Mesenchymal stem cell (in vitro differentiated cells and primary cell): ENCODE results near the gene ZNF362. TPM values are rescaled to one million over a fixed set of nuclear protein-coding genes. Genes with fewer than 3 reads are reported as not detected.

Experiments
- DNase-seq: peaks from one replicate; pipeline ENCODE4 v3.0.0-alpha.2; 2013
- H2AFZ ChIP-seq: one replicate; pipeline ENCODE4 v1.6.1; 2013; ENCODE audit warnings: low read depth, mild to moderate bottlenecking, control low read depth, inconsistent platforms, low read length, moderate library complexity
- H2AK5ac ChIP-seq: 2 replicates; pipeline ENCODE4 v1.6.1; 2013; ENCODE audit warnings: low read length, moderate library complexity, mild to moderate bottlenecking, inconsistent platforms; ENCODE audit not compliant: severe bottlenecking
- H2BK120ac ChIP-seq: one replicate; pipeline ENCODE4 v1.6.1; 2013; ENCODE audit warnings: low read depth, mild to moderate bottlenecking, inconsistent platforms, low read length, moderate library complexity
- H2BK12ac ChIP-seq, 2 experiments: one replicate each; pipeline ENCODE4 v1.6.1; 2013; ENCODE audit warnings: inconsistent platforms in 2 of 2, low read length in 2 of 2, mild to moderate bottlenecking in 2 of 2, moderate library complexity in 2 of 2, control low read depth in 1 of 2
- H2BK15ac ChIP-seq: one replicate; pipeline ENCODE4 v1.6.1; 2013; ENCODE audit warnings: mild to moderate bottlenecking, low read depth, inconsistent platforms; ENCODE audit not compliant: poor library complexity, severe bottlenecking
- H2BK5ac ChIP-seq: 2 replicates; pipeline ENCODE4 v1.6.1; 2013; ENCODE audit warnings: low read depth, mild to moderate bottlenecking, low read length, control low read depth, inconsistent platforms; ENCODE audit not compliant: poor library complexity, severe bottlenecking
- H3K14ac ChIP-seq, 2 experiments: one replicate each; pipeline ENCODE4 v1.6.1; 2013; ENCODE audit warnings: inconsistent platforms in 2 of 2, low read length in 2 of 2, control low read depth in 1 of 2, mild to moderate bottlenecking in 1 of 2, moderate library complexity in 1 of 2
- H3K18ac ChIP-seq, 2 experiments: one replicate each; pipeline ENCODE4 v1.6.1; 2013; ENCODE audit warnings: inconsistent platforms in 2 of 2, low read length in 2 of 2, control low read depth in 1 of 2, low read depth in 1 of 2, mild to moderate bottlenecking in 1 of 2
- H3K23ac ChIP-seq, 2 experiments: one replicate each; pipeline ENCODE4 v1.6.1; 2013; ENCODE audit warnings: inconsistent platforms in 2 of 2, low read length in 2 of 2, mild to moderate bottlenecking in 2 of 2, moderate library complexity in 2 of 2, control low read depth in 1 of 2
- H3K27ac ChIP-seq: 2 replicates; pipeline ENCODE4 v1.5.1; 2013; ENCODE audit warnings: mild to moderate bottlenecking, moderate library complexity, low read length, control low read depth, inconsistent platforms; ENCODE audit not compliant: poor library complexity, severe bottlenecking
- H3K27me3 ChIP-seq, 2 experiments: 2 replicates each; pipeline versions ENCODE4 v1.6.1 to v1.7.0; 2013; ENCODE audit warnings: low read length in 2 of 2, mild to moderate bottlenecking in 2 of 2, moderate library complexity in 2 of 2, control low read depth in 1 of 2, inconsistent platforms in 1 of 2; ENCODE audit not compliant: control insufficient read depth in 1 of 2, insufficient read depth in 1 of 2
- H3K36me3 ChIP-seq, 2 experiments: 2 replicates each; pipeline versions ENCODE4 v1.6.1 to v1.7.0; 2013; ENCODE audit warnings: low read length in 2 of 2, control low read depth in 1 of 2, inconsistent platforms in 1 of 2, low read depth in 1 of 2, mild to moderate bottlenecking in 1 of 2; ENCODE audit not compliant: insufficient read depth in 2 of 2, control insufficient read depth in 1 of 2
- H3K4ac ChIP-seq, 2 experiments: one replicate each; pipeline ENCODE4 v1.6.1; 2013; ENCODE audit warnings: inconsistent platforms in 2 of 2, low read length in 2 of 2, mild to moderate bottlenecking in 2 of 2, moderate library complexity in 2 of 2, control low read depth in 1 of 2, low read depth in 1 of 2
- H3K4me1 ChIP-seq: 2 replicates; pipeline ENCODE4 v1.6.1; 2013; ENCODE audit warnings: low read depth, low read length, control low read depth; ENCODE audit not compliant: control insufficient read depth, insufficient read depth
- H3K4me2 ChIP-seq: 2 replicates; pipeline ENCODE4 v1.6.1; 2013; ENCODE audit warnings: low read length, mild to moderate bottlenecking, inconsistent platforms; ENCODE audit not compliant: poor library complexity, severe bottlenecking
- H3K4me3 ChIP-seq, 2 experiments: 2 replicates each; pipeline versions ENCODE4 v1.5.1 to v1.7.0; 2013; ENCODE audit warnings: low read length in 2 of 2, mild to moderate bottlenecking in 2 of 2, control low read depth in 1 of 2, low read depth in 1 of 2; ENCODE audit not compliant: insufficient read depth in 1 of 2
- H3K79me1 ChIP-seq: replicated peaks from 2 replicates; pipeline ENCODE4 v1.6.1; 2013; ENCODE audit warnings: mild to moderate bottlenecking, control low read depth, low read length, inconsistent platforms; ENCODE audit not compliant: poor library complexity, severe bottlenecking
- H3K9ac ChIP-seq: 2 replicates; pipeline ENCODE4 v1.7.0; 2013; ENCODE audit warnings: mild to moderate bottlenecking, low read length, moderate library complexity
- H3K9me3 ChIP-seq: 2 replicates; pipeline ENCODE4 v1.7.0; 2013; ENCODE audit warnings: mild to moderate bottlenecking, low read length; ENCODE audit not compliant: control insufficient read depth
- H4K8ac ChIP-seq: one replicate; pipeline ENCODE4 v1.6.1; 2013; ENCODE audit warnings: inconsistent platforms, mild to moderate bottlenecking, low read length, moderate library complexity
- H4K91ac ChIP-seq: one replicate; pipeline ENCODE4 v1.6.1; 2013; ENCODE audit warnings: mild to moderate bottlenecking, low read length, inconsistent platforms
- whole genome bisulfite sequencing: methylation state at CpG from one replicate; pipeline ENCODE4 v1.1.7; 2013; ENCODE audit warnings: mixed read lengths; 5-methylcytosine and 5-hydroxymethylcytosine counted together
- small RNA-seq: library from polyadenylated mRNA; stranded (forward); fragments of <200 nt; extraction: miRNeasy Mini kit (QIAGEN cat#:217004); gene quantifications from one replicate; pipeline ENCODE3, GENCODE V24; 2013; ENCODE audit warnings: low read depth

The ZNF362 gene

GRCh38 chr1:33349081-33349759, 92.9 kb downstream of the ZNF362 start:
- H2AK5ac ChIP-seq = peak overlapping the region; percentile 63
- H2BK120ac ChIP-seq = peak overlapping the region; percentile 99
- DNase-seq = no peak
- H2AFZ ChIP-seq = no peak overlapping the region
- H2BK12ac ChIP-seq = peak overlapping the region in 1 of 2 experiments; percentile 61
- H3K27me3 ChIP-seq = no peaks in the 10 kb centered on the region
- H3K9me3 ChIP-seq = no peaks in the 10 kb centered on the region
- peaks cover 2% of the 10 kb centered on the region for H3K79me1 ChIP-seq
- H2BK5ac ChIP-seq = peak overlapping the region; percentile 92
- H3K4me3 ChIP-seq = peak overlapping the region; percentile 93 to 98
- peaks cover 14 to 61% of the 10 kb centered on the region in 2 experiments for H3K36me3 ChIP-seq
- H4K8ac ChIP-seq = peak overlapping the region; percentile 75
- H3K4me1 ChIP-seq = peaks cover 14% of the 10 kb centered on the region
- WGBS = under 1% methylated on average over 30 of the region's 78 CpGs
- peak overlapping the region; percentile 97 for H4K91ac ChIP-seq
- peak overlapping the region; percentile 85 for H2BK15ac ChIP-seq
- peak overlapping the region in 1 of 2 experiments; percentile 95 for H3K23ac ChIP-seq
- peak overlapping the region; percentile 67 to 96 for H3K14ac ChIP-seq
- peak overlapping the region; percentile 97 for H3K4me2 ChIP-seq
- peak overlapping the region; percentile 97 to 98 for H3K18ac ChIP-seq
- peak overlapping the region; percentile 92 to 94 for H3K4ac ChIP-seq
- H3K9ac ChIP-seq = peak overlapping the region; percentile 96
- peak overlapping the region; percentile 91 for H3K27ac ChIP-seq

GRCh38 chr1:33349778-33350610, 93.7 kb downstream of the ZNF362 start:
- peak; percentile 82 for DNase-seq
- H4K8ac ChIP-seq = peak overlapping the region; percentile 99
- peaks cover 4% of the 10 kb centered on the region for H3K79me1 ChIP-seq
- H2BK15ac ChIP-seq = peak overlapping the region; percentile 85
- H3K14ac ChIP-seq = peak overlapping the region in 1 of 2 experiments; percentile 95
- no peaks in the 10 kb centered on the region for H3K27me3 ChIP-seq
- H2AK5ac ChIP-seq = peak overlapping the region; percentile 40
- no peak overlapping the region for H2AFZ ChIP-seq
- H2BK5ac ChIP-seq = peak overlapping the region; percentile 92
- H3K36me3 ChIP-seq = peaks cover 18 to 61% of the 10 kb centered on the region in 2 experiments
- peak overlapping the region; percentile 72 for H3K4me2 ChIP-seq
- peak overlapping the region; percentile 55 to 94 for H3K4ac ChIP-seq
- H3K27ac ChIP-seq = peak overlapping the region; percentile 70
- H2BK120ac ChIP-seq = peak overlapping the region; percentile 99
- H3K18ac ChIP-seq = peak overlapping the region; percentile 97 to 98
- no peaks in the 10 kb centered on the region for H3K9me3 ChIP-seq
- peak overlapping the region; percentile 82 to 98 for H3K4me3 ChIP-seq
- H3K9ac ChIP-seq = peak overlapping the region; percentile 84
- peak overlapping the region in 1 of 2 experiments; percentile 81 for H3K23ac ChIP-seq
- H3K4me1 ChIP-seq = peaks cover 12% of the 10 kb centered on the region
- H4K91ac ChIP-seq = peak overlapping the region; percentile 99
- 3% methylated on average over 57 of the region's 104 CpGs for WGBS
- H2BK12ac ChIP-seq = peak overlapping the region; percentile 92 to 95

Small RNA genes within 50 kb of the gene (small RNA-seq; reads per million reads assigned to genes)
- gene RN7SKP16 = not detected
